H1 (cell line): Measurements from ENCODE around the gene TRIM71. TPM values are rescaled to one million over a fixed set of nuclear protein-coding genes. Genes with fewer than 3 reads are reported as not detected.

Experiments used
- ASH2L ChIP-seq: fragments of 200-600, 300-600 bp; sonication (generic); IDR thresholded peaks from one replicate; pipeline ENCODE4 v1.7.1; 2017; ENCODE audit warnings: low read length
- EZH2 ChIP-seq: fragments of 200-600 bp; sonication (generic); IDR thresholded peaks from 2 replicates; pipeline ENCODE4 v1.7.1; 2012; ENCODE audit warnings: low read depth, mild to moderate bottlenecking, moderate library complexity, low read length, inconsistent platforms; ENCODE audit not compliant: severe bottlenecking
- HDAC2 ChIP-seq, 2 experiments: fragments of 300-600 bp in 1 of 2; sonication (generic) in 1 of 2; IDR thresholded peaks; 2 replicates each; pipeline ENCODE4 v1.6.1; 2011 to 2012; ENCODE audit warnings: low read depth in 2 of 2, low read length in 2 of 2, mild to moderate bottlenecking in 2 of 2, moderate library complexity in 2 of 2, borderline replicate concordance in 1 of 2, inconsistent platforms in 1 of 2
- KDM4A ChIP-seq: IDR thresholded peaks from one replicate; pipeline ENCODE4 v1.7.1; 2012; ENCODE audit warnings: low read depth, mild to moderate bottlenecking, moderate library complexity, low read length, inconsistent platforms; ENCODE audit not compliant: severe bottlenecking
- POLR2AphosphoS5 ChIP-seq: IDR thresholded peaks from 2 replicates; pipeline ENCODE4 v1.6.1; 2011; ENCODE audit warnings: low read depth, low read length
- RBBP5 ChIP-seq: IDR thresholded peaks from 2 replicates; pipeline ENCODE4 v1.7.1; 2012; ENCODE audit warnings: low read depth, mild to moderate bottlenecking, inconsistent platforms, low read length, moderate library complexity, borderline replicate concordance
- RFX5 ChIP-seq: IDR thresholded peaks from 2 replicates; pipeline ENCODE4 v1.6.1; 2011; ENCODE audit warnings: low read depth, low read length, improper control_type of control experiment, borderline replicate concordance
- RNF2 ChIP-seq: fragments of 200-900, 300-1000 bp; sonication (generic); IDR thresholded peaks from 2 replicates; pipeline ENCODE4 v1.7.1; 2016; ENCODE audit warnings: borderline replicate concordance, low read depth, mild to moderate bottlenecking, antibody characterized with exemption, low read length; ENCODE audit not compliant: poor library complexity, severe bottlenecking; ENCODE audit errors: missing control alignments
- polyA plus RNA-seq, 7 experiments: library from polyadenylated mRNA; depleted of rRNA in 3 of 7; stranded (reverse) in 5 of 7; unstranded in 2 of 7; fragments of >200 nt in 5 of 7; fragments of 200-250 nt in 2 of 7; gene quantifications; 1 replicate in 5 of 7; 2 replicates in 1 of 7; 4 replicates in 1 of 7; pipeline versions ENCODE4 v1.2.1 to v1.2.3, GENCODE V29; 2011 to 2013; ENCODE audit warnings: missing spikeins in 2 of 7, mixed read lengths in 2 of 7
- total RNA-seq: library from RNA; stranded (reverse); fragmentation: NEBNext Ultra II Directional; extraction: Animal tissue kit (Norgen Biotek cat#: 25700); gene quantifications from 2 replicates; pipeline ENCODE4 v1.2.1, GENCODE V29; 2021
- TF ChIP-seq, protein P1 (sequence below), 3 experiments: IDR thresholded peaks; 1 replicate in 2 of 3; 2 replicates in 1 of 3; pipeline versions ENCODE4 v1.5.1 to v1.6.1; 2011; ENCODE audit warnings: low read length in 3 of 3, mild to moderate bottlenecking in 3 of 3, inconsistent platforms in 2 of 3, low read depth in 1 of 3, moderate library complexity in 1 of 3; ENCODE audit not compliant: insufficient read depth in 1 of 3; ENCODE audit errors: control extremely low read depth in 1 of 3
- TF ChIP-seq, protein P2 (sequence below): IDR thresholded peaks from 2 replicates; pipeline ENCODE4 v1.6.1; 2012; ENCODE audit warnings: inconsistent platforms

Gene TRIM71
- total and polyA plus RNA-seq, 2 of the 8 experiments (the other 6 are each of a cell fraction or from before 2014, with no cell fraction given): 53.7 to 293 TPM

GRCh38 chr3:32814361-32814760 lies 3.4 kb upstream of the TRIM71 start (continued):
- 0 out of 4 replicates have a peak, but pooled peaks of 1 of the 2 experiments have one; percentile 6 for TF ChIP-seq HDAC2 (IDR thresholded peaks at IDR 0.05; ENCODE audit: borderline replicate concordance in 1 of 2, low read depth in 2 of 2, low read length in 2 of 2)
- 0 out of 2 replicates have a peak, but pooled peaks have one; percentile 29 for TF ChIP-seq RBBP5
- TF ChIP-seq ASH2L: peak; percentile 43
- TF ChIP-seq RNF2: no peak
- TF ChIP-seq, protein P1, sequence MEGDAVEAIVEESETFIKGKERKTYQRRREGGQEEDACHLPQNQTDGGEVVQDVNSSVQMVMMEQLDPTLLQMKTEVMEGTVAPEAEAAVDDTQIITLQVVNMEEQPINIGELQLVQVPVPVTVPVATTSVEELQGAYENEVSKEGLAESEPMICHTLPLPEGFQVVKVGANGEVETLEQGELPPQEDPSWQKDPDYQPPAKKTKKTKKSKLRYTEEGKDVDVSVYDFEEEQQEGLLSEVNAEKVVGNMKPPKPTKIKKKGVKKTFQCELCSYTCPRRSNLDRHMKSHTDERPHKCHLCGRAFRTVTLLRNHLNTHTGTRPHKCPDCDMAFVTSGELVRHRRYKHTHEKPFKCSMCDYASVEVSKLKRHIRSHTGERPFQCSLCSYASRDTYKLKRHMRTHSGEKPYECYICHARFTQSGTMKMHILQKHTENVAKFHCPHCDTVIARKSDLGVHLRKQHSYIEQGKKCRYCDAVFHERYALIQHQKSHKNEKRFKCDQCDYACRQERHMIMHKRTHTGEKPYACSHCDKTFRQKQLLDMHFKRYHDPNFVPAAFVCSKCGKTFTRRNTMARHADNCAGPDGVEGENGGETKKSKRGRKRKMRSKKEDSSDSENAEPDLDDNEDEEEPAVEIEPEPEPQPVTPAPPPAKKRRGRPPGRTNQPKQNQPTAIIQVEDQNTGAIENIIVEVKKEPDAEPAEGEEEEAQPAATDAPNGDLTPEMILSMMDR (IDR thresholded peaks at IDR 0.05; ENCODE audit: control extremely low read depth in 1 of 3, insufficient read depth in 1 of 3, low read depth in 1 of 3, low read length in 3 of 3): no peak
- TF ChIP-seq, protein P2, sequence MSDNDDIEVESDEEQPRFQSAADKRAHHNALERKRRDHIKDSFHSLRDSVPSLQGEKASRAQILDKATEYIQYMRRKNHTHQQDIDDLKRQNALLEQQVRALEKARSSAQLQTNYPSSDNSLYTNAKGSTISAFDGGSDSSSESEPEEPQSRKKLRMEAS: no peak
- no peak for TF ChIP-seq KDM4A
- no peak for TF ChIP-seq RFX5
- TF ChIP-seq POLR2AphosphoS5: no peak
- TF ChIP-seq EZH2: no peak
